ENCODE results near the gene TEX48. TPM values are rescaled to one million over a fixed set of nuclear protein-coding genes. Genes with fewer than 3 reads are reported as not detected.

TEX48 gene
- total and polyA plus RNA-seq, 2 experiments from 2014 or later, result not detected

DNA sequence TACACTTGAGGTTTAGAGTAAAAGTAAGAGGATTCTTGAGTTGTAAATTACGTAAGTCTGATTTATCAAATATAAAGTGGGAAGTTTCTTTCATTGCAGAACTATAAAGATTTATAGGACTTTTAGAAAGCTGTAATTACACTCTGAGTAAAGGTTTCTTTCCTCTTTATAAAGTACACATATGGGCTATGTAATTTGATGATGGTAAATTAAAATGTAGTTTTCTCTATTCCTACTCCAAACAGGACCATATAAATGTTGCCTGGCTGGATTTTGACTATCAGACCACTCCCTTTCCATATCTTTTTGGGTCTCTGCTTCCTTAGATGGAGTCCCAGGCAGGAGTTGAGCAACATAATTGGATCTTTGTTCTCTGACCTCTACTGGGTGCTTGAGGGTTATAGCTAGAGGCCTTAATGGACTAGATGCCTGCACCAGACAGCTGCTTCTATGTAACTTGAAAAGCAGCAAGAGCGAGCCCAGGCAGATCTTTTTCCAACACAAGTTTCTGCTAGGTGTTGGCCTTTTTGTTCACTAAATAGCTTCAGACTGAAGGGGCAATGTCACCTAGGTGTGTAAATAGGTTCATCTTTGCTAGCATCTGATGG is 11.4 kb upstream of the TEX48 start:
- Histone ChIP-seq H3K79me2 (ENCODE audit: insufficient read depth) (no peaks in the 10 kb centered on the region), H3F3A (ENCODE audit: insufficient read depth) (peaks cover 39% of the 10 kb centered on the region), H2AFZ (no peak overlapping the region), H3K9me2 (ENCODE audit: insufficient read depth) (no peaks in the 10 kb centered on the region), H3K27ac (no peak overlapping the region), H3K9me3 (ENCODE audit: low read depth) (no peaks in the 10 kb centered on the region), H4K20me1 (ENCODE audit: insufficient read depth) (no peaks in the 10 kb centered on the region), H3K4me3 (no peak overlapping the region), H3K4me2 (ENCODE audit: unreplicated experiment) (no peak overlapping the region), H3K36me3 (ENCODE audit: low read depth) (no peaks in the 10 kb centered on the region), H3K27me3 (replicated peaks; ENCODE audit: insufficient read depth) (no peaks in the 10 kb centered on the region), H3K4me1 (ENCODE audit: insufficient read depth) (peaks cover 36% of the 10 kb centered on the region), H3K9ac (no peak overlapping the region)
- no peak for DNase-seq
- in situ Hi-C loops (cut with MboI), result no loop called here
- 55 to 56% methylated on average over 2 of the region's 2 CpGs for WGBS, 2 experiments (ENCODE audit: low coverage in 1 of 2, low lambda C conversion rate in 2 of 2, missing lambda C conversion rate in 2 of 2)
- TF ChIP-seq EZH2 (IDR thresholded peaks at IDR 0.05; ENCODE audit: insufficient read depth, poor library complexity, severe bottlenecking) (no peak), EZH2phosphoT487 (IDR thresholded peaks at IDR 0.05; ENCODE audit: insufficient read depth, low read depth) (no peak)

- no peak overlapping the region; the same call in 1 of the 2 replicates for H3K4me3 ChIP-seq
- no peaks in the 10 kb centered on the region for H3K9me3 ChIP-seq (ENCODE audit: low read depth)
- DNase-seq, result no peak
- H3K27ac ChIP-seq, result peak overlapping the region; percentile 78
- H3K9ac ChIP-seq, result no peak overlapping the region
- H3K9me2 ChIP-seq (ENCODE audit: insufficient read depth), result no peaks in the 10 kb centered on the region
- no peaks in the 10 kb centered on the region for H3K27me3 ChIP-seq (replicated peaks; ENCODE audit: insufficient read depth)
- in situ Hi-C loops (cut with MboI), result no loop called here
- peaks cover 40% of the 10 kb centered on the region for H3K4me1 ChIP-seq (ENCODE audit: insufficient read depth)
- H3K4me2 ChIP-seq (ENCODE audit: unreplicated experiment), result peak overlapping the region; percentile 74
- peaks cover 46% of the 10 kb centered on the region for H3F3A ChIP-seq (ENCODE audit: insufficient read depth)
- no peak for TF ChIP-seq EZH2 (IDR thresholded peaks at IDR 0.05; ENCODE audit: insufficient read depth, poor library complexity, severe bottlenecking)
- TF ChIP-seq EZH2phosphoT487 (IDR thresholded peaks at IDR 0.05; ENCODE audit: insufficient read depth, low read depth), result no peak
- H4K20me1 ChIP-seq (ENCODE audit: insufficient read depth), result no peaks in the 10 kb centered on the region
- H3K36me3 ChIP-seq (ENCODE audit: low read depth), result no peaks in the 10 kb centered on the region
- no peaks in the 10 kb centered on the region for H3K79me2 ChIP-seq (ENCODE audit: insufficient read depth)
- no peak overlapping the region for H2AFZ ChIP-seq
Measured at GRCh38 chr9:114691956-114692295, 9.9 kb upstream of the TEX48 start.

DNA sequence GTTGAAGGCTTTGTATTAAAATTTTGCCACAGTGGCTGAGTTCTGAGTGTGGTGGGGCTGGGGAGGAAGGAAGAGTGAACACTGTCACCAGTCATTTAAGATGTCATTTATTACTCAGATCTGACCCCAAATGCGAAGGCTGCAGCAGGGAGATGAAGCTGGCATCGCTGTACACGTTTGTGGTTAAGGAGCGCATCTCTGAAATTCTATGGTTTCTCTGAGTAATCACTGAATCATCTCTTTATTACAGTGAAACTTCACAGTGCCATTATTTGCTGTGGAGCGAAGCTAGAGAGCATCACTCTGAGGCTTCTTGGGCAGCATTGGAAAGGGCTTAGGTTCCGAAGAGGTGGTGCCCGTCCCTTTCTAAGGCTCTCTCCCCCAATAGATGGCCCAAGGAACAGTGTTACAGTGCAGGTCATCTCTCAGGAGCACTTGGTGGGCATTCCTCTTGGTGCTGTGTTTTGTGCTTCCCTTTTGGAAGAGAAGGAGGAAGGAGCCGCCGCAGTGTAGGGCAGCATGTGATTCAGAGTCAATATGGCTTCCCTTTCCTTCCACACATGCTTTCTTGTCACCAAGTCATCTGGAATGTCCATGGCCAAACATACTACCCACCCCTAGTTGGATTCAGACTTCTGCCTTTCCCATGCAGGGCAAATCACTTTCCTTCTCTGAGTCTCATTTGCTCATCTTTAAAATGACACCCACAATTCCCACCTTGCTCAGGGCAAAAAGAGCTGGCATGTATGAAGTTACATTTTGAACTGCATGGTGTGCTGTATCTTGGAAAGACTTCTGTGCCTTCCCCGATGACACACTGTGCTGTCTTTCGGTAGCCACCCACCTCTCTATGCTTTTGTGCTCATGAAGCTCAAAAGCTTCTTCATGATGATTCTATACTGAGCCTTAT is 9.3 kb upstream of the TEX48 start:
- peak; percentile 95 for DNase-seq
- Histone ChIP-seq H3K9me3 (ENCODE audit: low read depth) (no peaks in the 10 kb centered on the region), H3K9ac (peak overlapping the region; percentile 48), H3K27ac (peak overlapping the region; percentile 78), H3K4me3 (peak overlapping the region; percentile 51), H4K20me1 (ENCODE audit: insufficient read depth) (no peaks in the 10 kb centered on the region), H3K79me2 (ENCODE audit: insufficient read depth) (no peaks in the 10 kb centered on the region), H3K4me2 (ENCODE audit: unreplicated experiment) (peak overlapping the region; percentile 74), H3K9me2 (ENCODE audit: insufficient read depth) (no peaks in the 10 kb centered on the region), H3K4me1 (ENCODE audit: insufficient read depth) (peaks cover 40% of the 10 kb centered on the region), H2AFZ (peak overlapping the region; percentile 11; the same call in 1 of the 2 replicates), H3K27me3 (replicated peaks; ENCODE audit: insufficient read depth) (no peaks in the 10 kb centered on the region), H3K36me3 (ENCODE audit: low read depth) (no peaks in the 10 kb centered on the region), H3F3A (ENCODE audit: insufficient read depth) (peaks cover 49% of the 10 kb centered on the region)
- TF ChIP-seq EZH2 (IDR thresholded peaks at IDR 0.05; ENCODE audit: insufficient read depth, poor library complexity, severe bottlenecking) (no peak), EZH2phosphoT487 (IDR thresholded peaks at IDR 0.05; ENCODE audit: insufficient read depth, low read depth) (peak; percentile 82; the same call in 1 of the 2 replicates)
- in situ Hi-C loops (cut with MboI), result no loop called here
- WGBS, 2 experiments (ENCODE audit: low coverage in 1 of 2, low lambda C conversion rate in 2 of 2, missing lambda C conversion rate in 2 of 2), result 25 to 27% methylated on average over 11 of the region's 11 CpGs

DNA sequence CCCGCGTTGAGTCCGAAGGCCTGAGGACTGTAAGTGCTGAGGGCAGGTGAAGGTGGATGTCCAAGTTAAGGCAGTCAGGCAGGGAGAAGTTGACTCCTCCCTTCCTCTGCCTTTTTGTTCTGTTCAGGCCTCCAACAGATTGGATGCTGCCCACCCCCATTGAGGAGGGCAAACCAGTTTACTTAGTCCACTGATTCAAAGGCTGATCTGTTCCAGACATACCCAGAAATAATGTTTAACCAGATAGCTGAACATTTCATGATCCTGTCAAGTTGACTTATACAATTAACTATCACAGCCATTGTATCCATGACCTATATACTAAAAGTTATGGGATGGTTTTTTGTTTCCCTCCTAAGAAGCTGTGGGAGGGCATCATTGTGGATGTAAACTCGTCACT is 8.3 kb upstream of the TEX48 start:
- DNase-seq, result no peak
- peak overlapping the region; percentile 74 for H3K4me2 ChIP-seq (ENCODE audit: unreplicated experiment)
- peak overlapping the region; percentile 78; the same call in 1 of the 2 replicates for H3K27ac ChIP-seq
- H2AFZ ChIP-seq, result no peak overlapping the region
- TF ChIP-seq EZH2 (IDR thresholded peaks at IDR 0.05; ENCODE audit: insufficient read depth, poor library complexity, severe bottlenecking) (no peak), EZH2phosphoT487 (IDR thresholded peaks at IDR 0.05; ENCODE audit: insufficient read depth, low read depth) (no peak)
- H3K36me3 ChIP-seq (ENCODE audit: low read depth), result no peaks in the 10 kb centered on the region
- no peaks in the 10 kb centered on the region for H3K27me3 ChIP-seq (replicated peaks; ENCODE audit: insufficient read depth)
- in situ Hi-C loops (cut with MboI), result no loop called here
- H3K4me1 ChIP-seq (ENCODE audit: insufficient read depth), result peaks cover 40% of the 10 kb centered on the region
- H3K9me2 ChIP-seq (ENCODE audit: insufficient read depth), result no peaks in the 10 kb centered on the region
- H3F3A ChIP-seq (ENCODE audit: insufficient read depth), result peaks cover 49% of the 10 kb centered on the region
- no peak overlapping the region for H3K4me3 ChIP-seq
- no peaks in the 10 kb centered on the region for H3K79me2 ChIP-seq (ENCODE audit: insufficient read depth)
- no peaks in the 10 kb centered on the region for H4K20me1 ChIP-seq (ENCODE audit: insufficient read depth)
- no peak overlapping the region; the same call in 1 of the 2 replicates for H3K9ac ChIP-seq
- no peaks in the 10 kb centered on the region for H3K9me3 ChIP-seq (ENCODE audit: low read depth)
- 96 to 98% methylated on average over 4 of the region's 4 CpGs for WGBS, 2 experiments (ENCODE audit: low coverage in 1 of 2, low lambda C conversion rate in 2 of 2, missing lambda C conversion rate in 2 of 2)

Measured in GM23248 (cell line).